GM18867 (cell line): ENCODE measurements around the gene SECTM1.

Experiments
- ATAC-seq: cut with Tn5 transposase; IDR thresholded peaks from one replicate; pipeline ENCODE4 v1.9.1; 2021; ENCODE audit warnings: mild to moderate bottlenecking, moderate library complexity; ENCODE audit not compliant: unreplicated experiment

The SECTM1 gene

GRCh38 chr17:82283208-82283749, 50.3 kb downstream of the SECTM1 start:
- no peak for ATAC-seq

GRCh38 chr17:82282239-82283207, 51.0 kb downstream of the SECTM1 start:
- no peak for ATAC-seq

GRCh38 chr17:82281502-82282238, 51.9 kb downstream of the SECTM1 start:
- no peak for ATAC-seq

- ATAC-seq = no peak
Measured at GRCh38 chr17:82281076-82281475, 52.5 kb downstream of the SECTM1 start.

GRCh38 chr17:82280537-82280936, 53.0 kb downstream of the SECTM1 start:
- ATAC-seq = no peak

- no peak for ATAC-seq
Measured at GRCh38 chr17:82278786-82279391, 54.7 kb downstream of the SECTM1 start.

- ATAC-seq = no peak
Measured at GRCh38 chr17:82278308-82278707, 55.3 kb downstream of the SECTM1 start.

GRCh38 chr17:82277851-82278250, 55.7 kb downstream of the SECTM1 start:
- no peak for ATAC-seq

- no peak for ATAC-seq
Measured at GRCh38 chr17:82276938-82277337, 56.6 kb downstream of the SECTM1 start.

- no peak for ATAC-seq
Measured at GRCh38 chr17:82275326-82275725, 58.2 kb downstream of the SECTM1 start.

- ATAC-seq = no peak
Measured at GRCh38 chr17:82274134-82275020, 59.2 kb downstream of the SECTM1 start.

- peak; percentile 69 for ATAC-seq
Measured at GRCh38 chr17:82273327-82274133, 60.0 kb downstream of the SECTM1 start, which contains the start of gene CSNK1D. Gene CSNK1D (minus strand): TSS chr17:82273700. CDS start chr17:82273381, 319 bp downstream.

- no peak for ATAC-seq
Measured at GRCh38 chr17:82272495-82273326, 60.9 kb downstream of the SECTM1 start.

GRCh38 chr17:82271401-82271800, 62.2 kb downstream of the SECTM1 start:
- ATAC-seq = no peak
